A673 (cell line): ENCODE measurements around the gene SERPINB7.
"Not testable (repeated sequence)": the region's sequence is repeated elsewhere in the genome, so short reads cannot be mapped to it uniquely, and the experiment has no call there.

Experiments used
- CTCF ChIP-seq: fragments of 300-800, 200-600 bp; sonication (generic); conservative IDR thresholded peaks from 2 replicates; pipeline ENCODE4 v1.5.1; 2017; ENCODE audit warnings: low read depth, mild to moderate bottlenecking, antibody characterized with exemption, low read length, moderate library complexity, mixed read lengths
- EZH2 ChIP-seq: fragments of 200-600 bp; sonication (generic); IDR thresholded peaks from 2 replicates; pipeline ENCODE4 v1.6.1; 2017; ENCODE audit warnings: borderline replicate concordance, low read depth, mild to moderate bottlenecking, mixed read lengths, antibody characterized with exemption, low read length; ENCODE audit not compliant: poor library complexity, severe bottlenecking

- TF ChIP-seq EZH2, CTCF: not testable (repeated sequence)
Observed at GRCh38 chr18:63759786-63760185, 15.4 kb upstream of the SERPINB7 start.
